Measurements from ENCODE around the gene PSMD6.

GRCh38 chr3:64022451-64023186 is 675 bp downstream of the PSMD6 start:
- TF ChIP-seq CTCF (conservative IDR thresholded peaks at IDR 0.05; ENCODE audit: low read length) = no peak
- TF ChIP-seq EZH2phosphoT487 (IDR thresholded peaks at IDR 0.05; ENCODE audit: borderline replicate concordance) = no peak
